ENCODE measurements around the gene APLN.

DNA sequence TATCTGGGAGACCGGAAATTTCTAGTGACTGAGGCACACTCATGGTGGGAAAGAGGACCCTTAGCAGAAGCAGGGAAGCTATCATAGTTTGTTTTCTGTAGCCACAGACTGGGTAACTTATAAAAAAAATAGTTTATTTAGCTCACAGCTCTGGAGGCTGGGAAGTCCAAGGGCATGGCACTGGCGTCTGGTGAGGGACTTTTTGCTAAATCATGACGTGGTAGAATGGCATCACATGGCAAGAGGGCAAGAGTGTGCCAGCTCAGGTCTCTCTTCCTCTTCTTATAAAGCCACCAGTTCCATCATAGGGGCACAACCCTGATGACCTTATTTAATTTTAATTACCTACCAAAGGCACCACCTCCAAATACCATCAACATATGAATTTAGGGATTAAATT is 13.3 kb downstream of the APLN start:
- TF ChIP-seq, protein P1, sequence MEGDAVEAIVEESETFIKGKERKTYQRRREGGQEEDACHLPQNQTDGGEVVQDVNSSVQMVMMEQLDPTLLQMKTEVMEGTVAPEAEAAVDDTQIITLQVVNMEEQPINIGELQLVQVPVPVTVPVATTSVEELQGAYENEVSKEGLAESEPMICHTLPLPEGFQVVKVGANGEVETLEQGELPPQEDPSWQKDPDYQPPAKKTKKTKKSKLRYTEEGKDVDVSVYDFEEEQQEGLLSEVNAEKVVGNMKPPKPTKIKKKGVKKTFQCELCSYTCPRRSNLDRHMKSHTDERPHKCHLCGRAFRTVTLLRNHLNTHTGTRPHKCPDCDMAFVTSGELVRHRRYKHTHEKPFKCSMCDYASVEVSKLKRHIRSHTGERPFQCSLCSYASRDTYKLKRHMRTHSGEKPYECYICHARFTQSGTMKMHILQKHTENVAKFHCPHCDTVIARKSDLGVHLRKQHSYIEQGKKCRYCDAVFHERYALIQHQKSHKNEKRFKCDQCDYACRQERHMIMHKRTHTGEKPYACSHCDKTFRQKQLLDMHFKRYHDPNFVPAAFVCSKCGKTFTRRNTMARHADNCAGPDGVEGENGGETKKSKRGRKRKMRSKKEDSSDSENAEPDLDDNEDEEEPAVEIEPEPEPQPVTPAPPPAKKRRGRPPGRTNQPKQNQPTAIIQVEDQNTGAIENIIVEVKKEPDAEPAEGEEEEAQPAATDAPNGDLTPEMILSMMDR (IDR thresholded peaks at IDR 0.05): no peak
- TF ChIP-seq POLR2A (IDR thresholded peaks at IDR 0.05): no peak
